Fibroblast of lung (primary cell): ENCODE measurements around the gene RBM20. TPM values are rescaled to one million over a fixed set of nuclear protein-coding genes. Genes with fewer than 3 reads are reported as not detected.

Experiments used
- DNase-seq, 2 donors: peaks; one replicate each; pipeline versions ENCODE4 v3.0.0 to v3.0.0-alpha.2; 2010; ENCODE audit warnings: low read depth in 2 of 2
- H2AFZ ChIP-seq: 2 replicates; pipeline ENCODE4 v1.5.1; 2012; ENCODE audit warnings: low read length, control low read depth, inconsistent platforms
- H3K27ac ChIP-seq: 2 replicates; pipeline ENCODE4 v1.5.1; 2011; ENCODE audit warnings: low read length, control low read depth; ENCODE audit not compliant: insufficient read depth
- H3K27me3 ChIP-seq: 2 replicates; pipeline ENCODE4 v1.5.1; 2011; ENCODE audit warnings: mild to moderate bottlenecking, low read length; ENCODE audit not compliant: control insufficient read depth, insufficient read depth
- H3K36me3 ChIP-seq: 2 replicates; pipeline ENCODE4 v1.5.1; 2011; ENCODE audit warnings: low read length; ENCODE audit not compliant: control insufficient read depth, insufficient read depth
- H3K4me1 ChIP-seq: 2 replicates; pipeline ENCODE4 v1.5.1; 2011; ENCODE audit warnings: low read length; ENCODE audit not compliant: control insufficient read depth, insufficient read depth; ENCODE audit errors: extremely low read depth
- H3K4me2 ChIP-seq: 2 replicates; pipeline ENCODE4 v1.5.1; 2011; ENCODE audit warnings: low read length, control low read depth; ENCODE audit not compliant: insufficient read depth; ENCODE audit errors: extremely low read depth
- H3K4me3 ChIP-seq, 4 experiments: fragments of 200-600 bp in 1 of 4; sonication (generic) in 1 of 4; replicated peaks in 1 of 4; 2 replicates each; pipeline ENCODE4 v1.5.1; 2011 to 2016; ENCODE audit warnings: low read length in 4 of 4, low read depth in 3 of 4, mild to moderate bottlenecking in 3 of 4, control low read depth in 2 of 4, inconsistent platforms in 1 of 4, mixed read lengths in 1 of 4; ENCODE audit not compliant: insufficient read depth in 1 of 4; ENCODE audit errors: control extremely low read depth in 1 of 4
- H3K79me2 ChIP-seq: 2 replicates; pipeline ENCODE4 v1.5.1; 2012; ENCODE audit warnings: mild to moderate bottlenecking, low read length, inconsistent platforms; ENCODE audit not compliant: control insufficient read depth, insufficient read depth
- H3K9ac ChIP-seq: 2 replicates; pipeline ENCODE4 v1.5.1; 2011; ENCODE audit warnings: mild to moderate bottlenecking, low read length, control low read depth; ENCODE audit not compliant: insufficient read depth
- H3K9me3 ChIP-seq: 2 replicates; pipeline ENCODE4 v1.5.1; 2012; ENCODE audit warnings: low read depth, low read length; ENCODE audit not compliant: control insufficient read depth, insufficient read depth
- H4K20me1 ChIP-seq: 2 replicates; pipeline ENCODE4 v1.5.1; 2011; ENCODE audit warnings: low read length; ENCODE audit not compliant: control insufficient read depth, insufficient read depth; ENCODE audit errors: extremely low read depth
- EZH2 ChIP-seq: IDR thresholded peaks from 2 replicates; pipeline ENCODE4 v1.5.1; 2012; ENCODE audit warnings: low read length, control low read depth, mild to moderate bottlenecking; ENCODE audit errors: missing control alignments
- polyA plus RNA-seq, 2 donors: library from polyadenylated mRNA; depleted of rRNA in 1 of 2; stranded (reverse) in 1 of 2; unstranded in 1 of 2; fragments of >200 nt; gene quantifications; 2 replicates each; pipeline ENCODE4 v1.2.1, GENCODE V29; 2011 to 2012; ENCODE audit warnings: missing spikeins in 1 of 2
- total RNA-seq: library from RNA; depleted of rRNA; stranded (reverse); fragments of >200 nt; gene quantifications from 2 replicates; pipeline ENCODE4 v1.2.1, GENCODE V29; 2014
- TF ChIP-seq, protein P1 (sequence below), 2 donors: IDR thresholded peaks in 1 of 2; conservative IDR thresholded peaks in 1 of 2; 1 replicate in 1 of 2; 2 replicates in 1 of 2; pipeline ENCODE4 v1.5.1; 2011 to 2012; ENCODE audit warnings: low read length in 2 of 2, control low read depth in 1 of 2, inconsistent platforms in 1 of 2, low read depth in 1 of 2, mild to moderate bottlenecking in 1 of 2

RBM20 gene
- total and polyA plus RNA-seq, 2 donors (not counting 1 experiment from before 2014, with no cell fraction given), result under 0.01 to 0.05 TPM

DNA sequence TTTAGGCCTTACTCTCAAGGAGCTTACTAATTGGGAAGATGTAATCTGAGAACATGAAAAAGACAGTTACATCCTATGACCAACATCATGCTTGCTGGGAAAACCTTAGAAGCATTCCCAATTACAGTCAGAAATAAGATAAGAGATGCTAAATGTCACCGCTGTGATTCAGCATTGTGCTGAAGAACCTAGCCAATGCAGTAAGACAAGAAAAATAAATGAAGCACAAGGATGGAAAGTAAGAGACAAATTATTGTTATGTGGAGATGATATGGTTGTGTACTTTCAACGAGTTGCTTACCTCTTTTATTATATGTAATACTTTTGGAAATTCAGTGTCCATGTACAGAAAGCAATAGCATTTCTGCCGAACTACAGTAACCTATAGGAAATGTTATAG, 104.8 kb downstream of the RBM20 start:
- no peak overlapping the region for H2AFZ ChIP-seq
- H3K4me3 ChIP-seq, result no peak overlapping the region
- H4K20me1 ChIP-seq, result no peaks in the 10 kb centered on the region
- H3K79me2 ChIP-seq, result no peaks in the 10 kb centered on the region
- H3K27ac ChIP-seq, result no peak overlapping the region
- no peak for TF ChIP-seq EZH2
- TF ChIP-seq, protein P1, sequence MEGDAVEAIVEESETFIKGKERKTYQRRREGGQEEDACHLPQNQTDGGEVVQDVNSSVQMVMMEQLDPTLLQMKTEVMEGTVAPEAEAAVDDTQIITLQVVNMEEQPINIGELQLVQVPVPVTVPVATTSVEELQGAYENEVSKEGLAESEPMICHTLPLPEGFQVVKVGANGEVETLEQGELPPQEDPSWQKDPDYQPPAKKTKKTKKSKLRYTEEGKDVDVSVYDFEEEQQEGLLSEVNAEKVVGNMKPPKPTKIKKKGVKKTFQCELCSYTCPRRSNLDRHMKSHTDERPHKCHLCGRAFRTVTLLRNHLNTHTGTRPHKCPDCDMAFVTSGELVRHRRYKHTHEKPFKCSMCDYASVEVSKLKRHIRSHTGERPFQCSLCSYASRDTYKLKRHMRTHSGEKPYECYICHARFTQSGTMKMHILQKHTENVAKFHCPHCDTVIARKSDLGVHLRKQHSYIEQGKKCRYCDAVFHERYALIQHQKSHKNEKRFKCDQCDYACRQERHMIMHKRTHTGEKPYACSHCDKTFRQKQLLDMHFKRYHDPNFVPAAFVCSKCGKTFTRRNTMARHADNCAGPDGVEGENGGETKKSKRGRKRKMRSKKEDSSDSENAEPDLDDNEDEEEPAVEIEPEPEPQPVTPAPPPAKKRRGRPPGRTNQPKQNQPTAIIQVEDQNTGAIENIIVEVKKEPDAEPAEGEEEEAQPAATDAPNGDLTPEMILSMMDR (conservative IDR thresholded peaks at IDR 0.05 in 1 of 2, IDR thresholded peaks at IDR 0.05 in 1 of 2; ENCODE audit: low read depth in 1 of 2, low read length in 2 of 2), result no peak
- H3K36me3 ChIP-seq, result no peaks in the 10 kb centered on the region
- H3K27me3 ChIP-seq, result peaks cover 4% of the 10 kb centered on the region
- H3K4me2 ChIP-seq, result no peak overlapping the region
- no peak overlapping the region for H3K9ac ChIP-seq
- DNase-seq, result no peak
- no peaks in the 10 kb centered on the region for H3K9me3 ChIP-seq
- H3K4me1 ChIP-seq, result no peaks in the 10 kb centered on the region

DNA sequence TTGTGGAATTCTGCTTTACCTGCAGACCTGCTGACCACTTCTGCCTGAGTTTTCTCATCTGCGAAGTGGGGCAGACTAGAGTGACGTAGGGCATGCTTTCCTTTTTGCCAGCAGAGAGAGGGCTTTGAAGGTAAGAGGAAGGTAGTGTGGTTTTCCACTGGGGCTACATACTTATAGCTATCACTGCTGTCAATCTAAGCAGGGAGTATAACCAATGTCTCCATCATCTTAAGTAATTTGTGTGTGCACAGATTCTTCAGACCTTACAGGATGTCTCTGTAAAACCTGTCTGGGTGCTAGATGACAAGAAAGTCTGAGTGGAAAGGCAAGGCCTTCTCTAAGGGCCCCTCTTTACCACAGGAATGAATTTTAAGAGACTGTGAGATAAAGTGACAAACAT, 106.8 kb downstream of the RBM20 start:
- H3K36me3 ChIP-seq, result no peaks in the 10 kb centered on the region
- H4K20me1 ChIP-seq, result no peaks in the 10 kb centered on the region
- no peak overlapping the region for H2AFZ ChIP-seq
- DNase-seq, result no peak
- no peak for TF ChIP-seq EZH2
- TF ChIP-seq, protein P1 (conservative IDR thresholded peaks at IDR 0.05 in 1 of 2, IDR thresholded peaks at IDR 0.05 in 1 of 2; ENCODE audit: low read depth in 1 of 2, low read length in 2 of 2), result no peak
- no peak overlapping the region for H3K27ac ChIP-seq
- H3K4me1 ChIP-seq, result no peaks in the 10 kb centered on the region
- H3K4me2 ChIP-seq, result no peak overlapping the region
- no peak overlapping the region for H3K9ac ChIP-seq
- no peak overlapping the region for H3K4me3 ChIP-seq
- H3K9me3 ChIP-seq, result no peaks in the 10 kb centered on the region
- H3K27me3 ChIP-seq, result peaks cover 4% of the 10 kb centered on the region
- H3K79me2 ChIP-seq, result no peaks in the 10 kb centered on the region

DNA sequence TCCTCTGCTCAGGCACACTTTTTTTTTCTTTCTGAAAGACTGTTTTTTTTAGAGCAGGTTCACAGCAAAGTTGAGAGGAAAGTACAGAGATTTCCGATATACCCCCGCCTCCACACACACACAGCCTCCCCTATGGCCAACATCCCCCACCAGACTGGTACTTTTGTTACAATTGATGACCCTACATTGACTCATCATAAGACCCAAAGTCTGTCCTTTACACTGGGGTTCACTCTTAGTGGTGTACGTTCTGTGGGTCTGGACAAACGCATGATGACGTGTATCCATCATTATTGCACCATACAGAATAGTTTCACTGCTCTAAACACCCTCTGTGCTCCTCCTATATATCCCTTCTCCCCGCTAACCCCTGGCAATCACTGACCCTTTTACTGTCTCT, 107.7 kb downstream of the RBM20 start:
- TF ChIP-seq, protein P1 (conservative IDR thresholded peaks at IDR 0.05 in 1 of 2, IDR thresholded peaks at IDR 0.05 in 1 of 2; ENCODE audit: low read depth in 1 of 2, low read length in 2 of 2), result no peak
- no peak for TF ChIP-seq EZH2
- Histone ChIP-seq H3K27ac (no peak overlapping the region), H3K4me1 (no peaks in the 10 kb centered on the region), H2AFZ (no peak overlapping the region), H4K20me1 (no peaks in the 10 kb centered on the region), H3K79me2 (no peaks in the 10 kb centered on the region), H3K27me3 (peaks cover 7% of the 10 kb centered on the region), H3K36me3 (no peaks in the 10 kb centered on the region), H3K9ac (no peak overlapping the region), H3K4me3 (no peak overlapping the region), H3K4me2 (no peak overlapping the region), H3K9me3 (no peaks in the 10 kb centered on the region)
- DNase-seq, result no peak
